Measurements from ENCODE around the gene ARHGEF4.
"Not testable (repeated sequence)": the region's sequence is repeated elsewhere in the genome, so short reads cannot be mapped to it uniquely, and the experiment has no call there.

The ARHGEF4 gene

GRCh38 chr2:130884503-130884902 is 47.8 kb downstream of the ARHGEF4 start:
- DNase-seq (ENCODE audit: low spot score), result no peak

DNA sequence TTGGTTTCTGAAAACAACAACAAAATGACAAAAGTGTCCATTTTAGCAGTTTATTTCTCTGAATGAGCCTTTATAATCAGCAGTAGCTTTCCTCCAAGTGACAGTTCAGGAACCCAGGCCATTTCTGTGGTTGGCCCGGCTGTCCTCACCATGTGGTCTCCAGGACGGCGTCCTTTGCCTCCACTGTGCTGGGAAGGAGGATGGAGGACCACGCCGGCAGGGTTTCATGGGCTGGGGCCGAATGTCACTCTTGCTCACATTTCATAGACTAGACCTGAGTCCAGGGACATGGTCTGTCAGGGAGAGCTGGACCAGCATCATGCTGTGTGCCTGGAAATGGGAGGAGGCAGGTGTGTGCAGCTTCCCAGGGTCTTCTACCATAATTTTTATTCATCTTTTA is 50.9 kb downstream of the ARHGEF4 start:
- DNase-seq (ENCODE audit: low spot score), result no peak

- no peak for DNase-seq (ENCODE audit: low spot score)
Observed at GRCh38 chr2:130890941-130891669, 54.4 kb downstream of the ARHGEF4 start.

- DNase-seq (ENCODE audit: low spot score), result no peak
Observed at GRCh38 chr2:130891966-130892365, 55.3 kb downstream of the ARHGEF4 start.

- DNase-seq (ENCODE audit: low spot score), result no peak
Observed at GRCh38 chr2:130892793-130893785, 56.4 kb downstream of the ARHGEF4 start.

DNA sequence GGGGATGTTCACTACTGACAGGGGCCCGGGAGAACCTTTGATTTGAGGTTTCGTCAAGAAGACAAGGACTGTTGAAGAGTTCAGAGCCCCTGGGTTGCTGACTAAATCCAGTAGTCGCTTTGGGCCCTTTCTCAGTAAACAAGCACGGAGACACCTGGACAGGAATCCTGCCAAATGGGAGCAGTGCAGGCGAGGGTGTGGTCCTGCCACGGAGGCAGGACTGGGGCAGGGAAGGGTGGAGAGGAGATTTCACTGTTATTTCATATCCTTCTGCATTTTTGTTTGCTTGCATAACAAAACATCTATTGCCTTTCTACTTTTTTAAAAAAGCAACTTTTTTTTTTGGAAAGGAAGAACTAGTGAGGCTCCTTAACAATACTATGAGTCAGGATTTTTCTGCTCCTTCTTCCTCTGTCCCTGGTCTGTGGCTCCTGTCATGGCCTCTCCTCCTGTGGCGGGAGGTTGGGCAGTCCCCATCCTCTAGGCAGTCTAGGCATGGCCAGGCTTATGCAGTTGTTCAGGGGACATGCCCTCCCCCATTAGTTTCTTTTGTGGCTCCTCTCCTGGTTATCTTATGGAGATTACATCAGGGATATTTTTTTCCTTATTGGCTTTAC is 57.7 kb downstream of the ARHGEF4 start:
- DNase-seq (ENCODE audit: low spot score), result no peak

DNA sequence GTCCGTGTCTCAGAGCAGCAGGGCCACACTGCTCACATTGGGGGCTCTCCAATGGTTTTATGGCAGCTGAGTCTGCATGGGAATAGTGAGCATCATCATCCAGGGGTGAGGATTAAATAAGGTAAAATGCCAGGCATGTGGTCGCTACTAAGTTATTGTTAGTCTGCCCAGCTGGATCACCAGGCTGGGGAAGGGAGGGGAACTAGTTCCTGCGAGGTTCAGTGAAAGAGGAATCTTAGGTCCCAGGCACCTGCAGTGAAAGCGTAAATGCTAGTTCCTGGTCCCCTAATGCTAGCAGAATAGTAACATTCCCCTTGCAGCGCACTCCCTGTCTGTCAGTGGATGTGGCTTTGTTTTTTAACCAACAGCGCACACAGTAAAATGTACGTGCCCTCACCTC is 60.1 kb downstream of the ARHGEF4 start:
- DNase-seq (ENCODE audit: low spot score), result no peak

DNA sequence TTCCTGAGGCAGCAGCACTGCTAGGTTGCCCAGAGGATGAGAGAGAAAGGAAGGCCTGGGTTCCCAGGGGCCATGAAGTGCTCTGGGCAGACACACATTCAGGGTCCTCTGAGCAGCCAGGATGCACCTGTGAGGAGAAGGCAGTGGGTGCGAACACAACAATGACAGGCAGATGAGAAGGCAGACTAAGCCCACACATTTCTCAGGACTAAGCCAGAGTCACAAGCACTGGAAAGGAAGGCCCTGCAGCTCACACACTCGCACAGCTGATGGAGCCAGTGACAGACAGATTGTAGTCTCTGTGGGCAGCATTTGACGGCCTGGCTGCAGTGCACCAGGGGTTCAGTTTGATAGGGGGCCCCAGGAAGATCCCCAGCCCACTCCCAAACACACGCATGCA is 61.8 kb downstream of the ARHGEF4 start:
- no peak for DNase-seq (ENCODE audit: low spot score)

GRCh38 chr2:130899306-130899705 is 62.6 kb downstream of the ARHGEF4 start:
- DNase-seq (ENCODE audit: low spot score), result no peak

DNA sequence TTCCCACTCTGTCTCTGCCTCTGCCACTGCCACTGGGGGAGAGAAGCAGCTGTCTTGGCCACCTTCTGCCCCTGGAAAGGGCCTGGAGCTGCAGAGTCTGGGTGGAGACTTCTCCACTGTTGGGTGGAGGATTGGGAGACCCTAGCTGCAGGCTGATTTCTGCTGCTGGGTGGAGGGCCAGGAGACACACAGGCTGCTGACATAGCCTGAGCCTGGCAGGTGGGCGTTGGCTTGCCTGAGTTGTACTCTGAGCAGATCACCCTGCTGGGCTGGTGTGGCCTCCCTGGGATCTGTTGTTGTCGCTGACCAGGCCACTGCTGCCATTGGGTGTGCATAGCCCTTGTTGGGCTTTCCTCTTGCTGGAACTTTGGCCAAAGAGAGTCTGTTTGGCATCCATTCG is 64.3 kb downstream of the ARHGEF4 start:
- no peak for DNase-seq (ENCODE audit: low spot score)

DNA sequence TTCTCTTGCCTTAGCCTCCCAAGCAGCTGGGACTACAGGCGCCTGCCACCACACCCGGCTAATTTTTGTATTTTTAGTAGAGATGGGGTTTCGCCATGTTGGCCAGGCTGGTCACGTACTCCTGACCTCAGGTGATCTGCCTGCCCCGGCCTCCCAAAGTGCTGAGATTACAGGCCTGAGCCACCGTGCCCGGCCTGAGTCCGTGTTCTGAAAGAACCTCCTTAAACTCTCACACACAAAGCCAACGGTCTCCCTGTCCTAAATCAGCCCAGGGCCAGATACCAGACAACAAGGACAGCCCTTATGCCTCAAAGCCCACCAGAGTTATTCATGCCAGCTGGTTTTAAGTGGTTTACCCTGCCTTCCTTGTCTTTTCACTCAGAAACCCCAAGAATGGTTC is 64.9 kb downstream of the ARHGEF4 start:
- DNase-seq (ENCODE audit: low spot score), result not testable (repeated sequence)

DNA sequence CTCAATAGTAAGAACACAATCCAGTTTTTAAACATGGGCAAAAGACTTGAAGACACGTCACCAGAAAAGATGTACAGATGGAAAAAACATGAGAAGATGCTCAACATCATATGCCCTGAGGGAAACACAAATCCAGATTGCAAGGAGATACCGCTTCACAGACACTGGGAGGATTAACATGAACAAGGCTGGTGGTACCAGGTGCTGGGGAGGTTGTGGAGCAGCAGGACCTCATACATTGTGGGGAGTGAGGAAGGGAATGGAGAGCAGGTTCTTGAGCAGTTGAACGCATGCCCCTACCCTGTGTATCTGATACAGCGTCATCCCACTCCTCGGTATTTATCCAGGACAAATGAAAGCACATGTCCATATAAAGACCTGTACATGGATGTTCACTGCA is 72.1 kb downstream of the ARHGEF4 start:
- no peak for DNase-seq (ENCODE audit: low spot score)

GRCh38 chr2:130910931-130911330 is 74.2 kb downstream of the ARHGEF4 start:
- no peak for DNase-seq (ENCODE audit: low spot score)

- no peak for DNase-seq (ENCODE audit: low spot score)
Observed at GRCh38 chr2:130911482-130911881, 74.8 kb downstream of the ARHGEF4 start.

DNA sequence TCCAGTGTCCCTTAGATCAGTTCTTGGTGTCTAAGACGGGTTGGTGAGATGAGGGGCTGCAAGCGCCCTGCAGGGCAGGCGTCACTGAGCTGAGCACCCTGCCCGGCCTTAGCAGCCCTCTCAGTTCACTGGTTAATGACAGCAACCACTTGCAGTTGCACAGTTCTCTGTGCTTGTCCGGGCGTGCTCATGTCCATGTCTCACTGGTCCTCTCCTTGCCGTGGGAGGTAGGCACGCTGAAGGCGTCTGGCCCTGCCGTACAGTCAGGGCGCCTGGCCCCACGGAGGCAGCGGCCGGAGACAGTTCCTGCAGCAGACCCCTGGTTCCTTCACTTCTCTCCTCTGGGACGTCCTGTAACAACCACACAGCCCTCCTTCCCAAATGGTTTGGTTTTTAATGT is 75.3 kb downstream of the ARHGEF4 start:
- no peak for DNase-seq (ENCODE audit: low spot score)

- no peak for DNase-seq (ENCODE audit: low spot score)
Observed at GRCh38 chr2:130912471-130912870, 75.8 kb downstream of the ARHGEF4 start.

GRCh38 chr2:130913891-130914290 is 77.2 kb downstream of the ARHGEF4 start:
- DNase-seq (ENCODE audit: low spot score), result no peak

- DNase-seq (ENCODE audit: low spot score), result no peak
Observed at GRCh38 chr2:130915149-130915548, 78.4 kb downstream of the ARHGEF4 start.

DNA sequence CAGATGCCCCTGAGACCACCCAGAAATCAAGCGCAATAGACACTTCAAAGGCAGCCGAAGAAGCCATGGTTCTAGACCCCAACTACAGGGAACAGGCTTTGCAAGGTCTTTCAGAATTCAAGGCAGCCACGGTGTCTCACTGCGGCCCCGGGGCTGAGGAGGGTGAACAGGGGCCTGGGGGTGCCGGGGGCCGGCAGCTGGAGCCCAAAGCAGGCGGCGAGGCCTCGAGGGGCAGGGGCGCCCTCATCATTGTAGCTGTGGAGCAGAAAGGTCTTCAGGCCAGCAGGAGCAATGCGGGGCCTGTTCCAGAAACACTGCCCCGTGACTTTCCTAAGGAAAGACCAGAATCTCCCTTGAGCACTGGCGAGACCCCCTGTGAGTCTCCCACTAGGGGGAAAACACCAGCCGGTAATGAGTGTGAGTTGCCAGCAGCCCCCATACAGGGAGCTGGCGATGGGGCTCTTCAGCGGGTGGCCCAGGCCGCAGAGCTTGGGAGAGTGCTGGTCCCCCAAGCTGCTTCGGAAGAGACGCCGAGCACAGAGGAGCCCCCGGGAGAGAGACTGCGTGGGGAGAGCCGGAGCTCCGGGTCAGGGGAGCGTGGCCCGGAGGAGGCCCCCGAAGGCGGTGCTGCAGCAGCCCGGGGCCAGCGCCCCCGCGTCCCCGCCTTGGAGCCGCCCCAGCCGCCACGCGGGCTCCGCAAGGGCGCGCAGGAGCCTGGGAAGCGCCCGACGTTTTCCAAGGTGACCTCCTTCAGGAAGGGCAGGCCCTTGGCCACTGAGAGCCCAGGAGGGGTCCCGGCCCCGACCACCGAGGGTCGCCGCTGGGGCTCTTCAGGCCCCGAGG is 79.1 kb downstream of the ARHGEF4 start:
- no peak for DNase-seq (ENCODE audit: low spot score)

GRCh38 chr2:130916438-130916705 is 79.7 kb downstream of the ARHGEF4 start:
- DNase-seq (ENCODE audit: low spot score), result no peak

DNA sequence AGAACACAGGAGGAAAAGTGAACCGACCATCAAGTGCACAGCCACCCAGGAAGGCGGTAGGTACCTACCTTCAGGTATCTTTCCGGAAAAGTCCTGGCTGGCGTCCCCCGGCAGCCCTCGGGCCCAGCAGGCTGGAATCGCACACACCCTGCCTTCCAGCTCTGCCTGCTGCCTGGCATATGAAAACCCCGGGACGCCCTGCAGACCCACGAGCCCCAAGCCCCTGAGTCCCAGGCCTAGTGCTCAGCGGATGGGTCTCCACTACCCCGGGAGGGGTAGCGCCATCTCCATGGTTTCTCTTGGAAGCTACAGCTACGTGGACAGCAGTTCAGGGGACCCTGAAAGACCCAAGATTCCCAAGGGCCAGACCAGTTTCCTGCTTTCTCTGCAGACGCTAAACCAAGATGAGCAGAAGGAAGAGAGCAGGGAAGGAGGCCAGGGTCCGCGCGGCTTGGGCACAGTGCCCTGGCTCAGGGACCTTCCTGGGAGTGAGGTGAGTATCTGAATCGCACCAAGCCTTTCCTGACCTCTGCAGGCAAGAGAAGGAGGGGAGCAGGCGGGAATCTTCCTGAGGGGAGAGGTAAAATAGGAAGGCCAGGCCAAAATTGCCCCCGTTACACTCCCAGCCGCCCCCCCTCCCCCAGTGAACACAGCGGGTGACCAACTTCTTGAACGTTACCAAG is 80.4 kb downstream of the ARHGEF4 start:
- DNase-seq (ENCODE audit: low spot score), result no peak

DNA sequence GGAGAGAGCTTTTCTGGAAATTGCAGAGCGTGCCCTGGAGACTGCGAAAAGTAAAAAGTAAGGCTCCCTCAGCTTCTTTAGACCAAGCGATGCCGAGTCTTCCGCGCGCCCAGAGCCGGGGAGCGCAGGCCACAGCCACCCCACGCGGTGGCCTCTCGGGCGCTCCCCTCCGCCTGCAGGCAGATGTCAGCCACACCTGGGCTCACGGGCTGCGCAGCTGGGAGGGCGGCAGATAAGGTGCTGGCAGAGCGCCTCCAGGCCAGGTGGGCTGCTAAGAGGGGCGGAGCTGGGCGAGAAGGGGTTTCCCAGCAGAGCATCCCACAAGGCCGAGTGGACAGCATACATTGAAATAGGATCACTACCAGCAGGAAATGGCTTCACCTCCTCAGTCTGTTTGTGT is 81.7 kb downstream of the ARHGEF4 start:
- no peak for DNase-seq (ENCODE audit: low spot score)

All from GM03348 (cell line).